Hematopoietic multipotent progenitor cell treated with erythropoietin and hydrocortisone succinate and interleukin-3 and kit ligand, for 4 days (in vitro differentiated cells): ENCODE measurements around the gene IGFL4.

ENCODE experiments used
- DNase-seq: peaks from one replicate; pipeline ENCODE4 v3.0.0-alpha.2; 2015

Gene IGFL4

GRCh38 chr19:46040952-46041500, at the start of gene IGFL4:
Gene IGFL4, minus strand, starts transcription at chr19:46041002. Its CDS starts 40 bp downstream, at chr19:46040962.
- no peak for DNase-seq

GRCh38 chr19:46090444-46090843, 49.6 kb upstream of the IGFL4 start:
- DNase-seq: no peak

- DNase-seq: no peak
Measured at GRCh38 chr19:46089432-46089831, 48.6 kb upstream of the IGFL4 start.

GRCh38 chr19:46088101-46088500, 47.3 kb upstream of the IGFL4 start:
- no peak for DNase-seq

- no peak for DNase-seq
Measured at GRCh38 chr19:46085888-46086287, 45.1 kb upstream of the IGFL4 start.

GRCh38 chr19:46082728-46083050, 41.9 kb upstream of the IGFL4 start:
- DNase-seq: no peak

- peak; percentile 66 for DNase-seq
Measured at GRCh38 chr19:46081928-46082727, 41.3 kb upstream of the IGFL4 start.

GRCh38 chr19:46080561-46080960, 39.8 kb upstream of the IGFL4 start:
- no peak for DNase-seq

GRCh38 chr19:46079576-46079975, 38.8 kb upstream of the IGFL4 start:
- no peak for DNase-seq

GRCh38 chr19:46078573-46079332, 38.0 kb upstream of the IGFL4 start:
- DNase-seq: peak; percentile 55

- DNase-seq: no peak
Measured at GRCh38 chr19:46077815-46078167, 37.0 kb upstream of the IGFL4 start.

GRCh38 chr19:46076951-46077814, 36.4 kb upstream of the IGFL4 start:
- DNase-seq: peak; percentile 84

GRCh38 chr19:46076031-46076880, 35.5 kb upstream of the IGFL4 start:
- no peak for DNase-seq

- no peak for DNase-seq
Measured at GRCh38 chr19:46073268-46073922, 32.6 kb upstream of the IGFL4 start.

GRCh38 chr19:46069806-46070341, 29.1 kb upstream of the IGFL4 start:
- DNase-seq: no peak

- DNase-seq: peak; percentile 36
Measured at GRCh38 chr19:46068345-46069258, 27.8 kb upstream of the IGFL4 start.

GRCh38 chr19:46067691-46068090, 26.9 kb upstream of the IGFL4 start:
- no peak for DNase-seq

GRCh38 chr19:46066471-46066870, 25.7 kb upstream of the IGFL4 start:
- no peak for DNase-seq

GRCh38 chr19:46065486-46066071, 24.8 kb upstream of the IGFL4 start:
- no peak for DNase-seq

- no peak for DNase-seq
Measured at GRCh38 chr19:46063201-46063600, 22.4 kb upstream of the IGFL4 start.
